ENCODE results near the gene AKR1B1. TPM values are rescaled to one million over a fixed set of nuclear protein-coding genes. Genes with fewer than 3 reads are reported as not detected.

The AKR1B1 gene
- total RNA-seq, 2 donors from 2014 or later: 12.9 to 27.5 TPM

GRCh38 chr7:134461916-134462315 is 3.0 kb upstream of the AKR1B1 start:
- no peak overlapping the region for H3K4me3 ChIP-seq
- intact Hi-C loops (cut with DNase I): no loop called here
- H3K36me3 ChIP-seq (replicated peaks in 1 of 2; ENCODE audit: insufficient read depth in 1 of 2, low read depth in 2 of 2): no peaks in the 10 kb centered on the region
- peaks cover 12% of the 10 kb centered on the region for H3K4me1 ChIP-seq
- H3K27me3 ChIP-seq: no peaks in the 10 kb centered on the region
- no peak for ATAC-seq
- H3K9me3 ChIP-seq: no peaks in the 10 kb centered on the region
- WGBS, 2 donors: 65 to 79% methylated on average over 1 of the region's 1 CpG
- DNase-seq: no peak
- H3K27ac ChIP-seq: no peak overlapping the region
- TF ChIP-seq CTCF (IDR thresholded peaks at IDR 0.05) (no peak), POLR2A (IDR thresholded peaks at IDR 0.05) (no peak)

- DNase-seq: no peak
- Histone ChIP-seq H3K4me1 (peaks cover 12% of the 10 kb centered on the region), H3K4me3 (no peak overlapping the region), H3K36me3 (replicated peaks in 1 of 2; ENCODE audit: insufficient read depth in 1 of 2, low read depth in 2 of 2) (no peaks in the 10 kb centered on the region), H3K27me3 (no peaks in the 10 kb centered on the region), H3K9me3 (no peaks in the 10 kb centered on the region), H3K27ac (no peak overlapping the region)
- no peak for TF ChIP-seq CTCF (IDR thresholded peaks at IDR 0.05)
- TF ChIP-seq POLR2A (IDR thresholded peaks at IDR 0.05): no peak
- intact Hi-C loops (cut with DNase I): no loop called here
- 94 to 98% methylated on average over 2 of the region's 2 CpGs for WGBS, 2 donors
- ATAC-seq: no peak
Measured at GRCh38 chr7:134459981-134460380, 1.1 kb upstream of the AKR1B1 start.

- peak overlapping the region; percentile 56 to 73 (median 70) for H3K27ac ChIP-seq
- peak; percentile 45 to 64 (median 50) for DNase-seq
- no peaks in the 10 kb centered on the region for H3K9me3 ChIP-seq
- peaks cover 12% of the 10 kb centered on the region for H3K4me1 ChIP-seq
- TF ChIP-seq POLR2A (IDR thresholded peaks at IDR 0.05): peak in 1 of 3 donors; percentile 1
- TF ChIP-seq CTCF (IDR thresholded peaks at IDR 0.05): peak in 5 of 7 experiments; percentile 7 to 43 (median 39)
- H3K27me3 ChIP-seq: no peaks in the 10 kb centered on the region
- peak overlapping the region; percentile 52 to 61 for H3K4me3 ChIP-seq
- peak; percentile 56 for ATAC-seq
- WGBS, 2 donors: 0 to 1% methylated on average over 20 to 37 of the region's 37 CpGs
- intact Hi-C loops (cut with DNase I): no loop called here
- no peaks in the 10 kb centered on the region for H3K36me3 ChIP-seq (replicated peaks in 1 of 2; ENCODE audit: insufficient read depth in 1 of 2, low read depth in 2 of 2)
Measured at GRCh38 chr7:134458341-134458805, 527 bp downstream of the AKR1B1 start.

GRCh38 chr7:134457210-134457609 is 1.7 kb downstream of the AKR1B1 start:
- no peaks in the 10 kb centered on the region for H3K27me3 ChIP-seq
- intact Hi-C loops (cut with DNase I): no loop called here
- ATAC-seq (no peak), DNase-seq (no peak)
- TF ChIP-seq CTCF (IDR thresholded peaks at IDR 0.05): no peak
- no peak for TF ChIP-seq POLR2A (IDR thresholded peaks at IDR 0.05)
- WGBS, 2 donors: 91 to 93% methylated on average over 2 of the region's 2 CpGs
- H3K4me3 ChIP-seq: no peak overlapping the region
- peaks cover 12% of the 10 kb centered on the region for H3K4me1 ChIP-seq
- no peaks in the 10 kb centered on the region for H3K9me3 ChIP-seq
- H3K27ac ChIP-seq: no peak overlapping the region
- H3K36me3 ChIP-seq (replicated peaks in 1 of 2; ENCODE audit: insufficient read depth in 1 of 2, low read depth in 2 of 2): no peaks in the 10 kb centered on the region

- Histone ChIP-seq H3K9me3 (no peaks in the 10 kb centered on the region), H3K36me3 (replicated peaks in 1 of 2; ENCODE audit: insufficient read depth in 1 of 2, low read depth in 2 of 2) (peaks cover 0 to 8% of the 10 kb centered on the region in 2 donors), H3K27me3 (no peaks in the 10 kb centered on the region), H3K27ac (peak overlapping the region in 1 of 4 donors; percentile 16), H3K4me3 (no peak overlapping the region), H3K4me1 (peaks cover 8% of the 10 kb centered on the region)
- DNase-seq (peak in 1 of 4 donors; percentile 9), ATAC-seq (no peak)
- TF ChIP-seq CTCF (IDR thresholded peaks at IDR 0.05) (no peak), POLR2A (IDR thresholded peaks at IDR 0.05) (no peak)
- intact Hi-C loops (cut with DNase I): no loop called here
- WGBS, 2 donors: 55 to 73% methylated on average over 4 of the region's 4 CpGs
Measured at GRCh38 chr7:134454277-134454676, 4.6 kb downstream of the AKR1B1 start.

Data from body of pancreas (tissue), 4 donors.